Esophagus squamous epithelium (tissue), 5 donors: ENCODE results near the gene INTS2. TPM values are rescaled to one million over a fixed set of nuclear protein-coding genes. Genes with fewer than 3 reads are reported as not detected.
"Not testable (repeated sequence)": the region's sequence is repeated elsewhere in the genome, so short reads cannot be mapped to it uniquely, and the experiment has no call there.

Source experiments
- DNase-seq: peaks from one replicate; lab custom pipeline; 2025; lab: John Stamatoyannopoulos, UW
- H3K27ac ChIP-seq, 4 donors: fragments of 200-600 bp; sonication (generic); one replicate each; pipeline ENCODE4 v1.5.1; 2016 to 2019; ENCODE audit warnings: mild to moderate bottlenecking in 1 of 4
- H3K27me3 ChIP-seq, 4 donors: fragments of 200-600 bp; sonication (generic); 1 replicate in 3 of 4; 2 replicates in 1 of 4; pipeline versions ENCODE4 v1.5.1 to v1.6.0; 2017 to 2021; ENCODE audit warnings: antibody characterized with exemption in 1 of 4
- H3K36me3 ChIP-seq, 3 donors: fragments of 200-600 bp; sonication (generic); one replicate each; pipeline ENCODE4 v1.5.1; 2016 to 2019
- H3K4me1 ChIP-seq, 3 donors: fragments of 200-600 bp; sonication (generic); one replicate each; pipeline ENCODE4 v1.5.1; 2017 to 2019
- H3K4me3 ChIP-seq, 4 donors: fragments of 200-600 bp; sonication (generic); 1 replicate in 3 of 4; 2 replicates in 1 of 4; pipeline ENCODE4 v1.5.1; 2016 to 2019; ENCODE audit warnings: mild to moderate bottlenecking in 2 of 4, moderate library complexity in 1 of 4
- H3K9me3 ChIP-seq, 3 donors: fragments of 200-600 bp; sonication (generic); one replicate each; pipeline ENCODE4 v1.5.1; 2016 to 2019
- POLR2A ChIP-seq, 4 donors: fragments of 450-650 bp; IDR thresholded peaks; one replicate each; pipeline ENCODE4 v1.6.1; 2017; ENCODE audit warnings: antibody characterized with exemption in 4 of 4, mild to moderate bottlenecking in 4 of 4, moderate library complexity in 3 of 4
- WGBS, 2 donors: methylation state at CpG; one replicate each; pipeline ENCODE4 v1.1.5; 2018; 5-methylcytosine and 5-hydroxymethylcytosine counted together
- intact Hi-C: fragments of 100-400 bp; cut with DNase I; formaldehyde crosslinking; loops from one replicate; pipeline ENCODE4 v1.15.0; 2022
- total RNA-seq, 4 donors: library from RNA; depleted of rRNA; stranded (reverse); fragments of >200 nt; gene quantifications; one replicate each; pipeline ENCODE4 v1.1.0, GENCODE V29; 2016
- TF ChIP-seq, protein P1 (sequence below), 6 experiments: fragments of 450-650 bp in 4 of 6; fragments of 200-600 bp in 2 of 6; sonication (generic) in 2 of 6; IDR thresholded peaks; one replicate each; pipeline ENCODE4 v1.5.1; 2016 to 2019; ENCODE audit warnings: antibody characterized with exemption in 6 of 6, mild to moderate bottlenecking in 4 of 6, moderate library complexity in 4 of 6
- donor health status: DM: yes; HTN: yes; CAD: no.

INTS2 gene
- total RNA-seq, 4 donors from 2014 or later, result 7.6 to 11.8 (median 10.7) TPM

DNA sequence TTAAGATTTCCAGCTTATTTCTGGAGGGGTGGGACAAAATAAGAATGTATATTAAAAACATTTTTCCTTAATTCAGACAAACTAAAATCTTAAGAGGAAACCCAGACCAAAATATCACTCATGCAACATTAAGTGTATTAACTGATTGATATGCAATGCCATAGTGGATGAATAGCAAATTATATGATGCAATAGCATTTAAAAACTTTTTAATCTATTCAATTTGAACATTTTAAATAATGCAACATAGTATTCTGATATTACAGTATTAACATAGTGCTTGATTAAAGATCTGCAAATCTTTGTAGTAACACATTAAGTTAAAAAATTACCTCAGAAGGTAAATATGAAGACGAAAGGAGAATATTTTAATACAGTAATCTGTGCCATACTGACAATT is 15.3 kb upstream of the INTS2 start:
- H3K9me3 ChIP-seq, result no peaks in the 10 kb centered on the region
- H3K27ac ChIP-seq, result no peak overlapping the region
- peaks cover 0 to 68% (median 10%) of the 10 kb centered on the region in 3 donors for H3K36me3 ChIP-seq
- H3K27me3 ChIP-seq, result no peaks in the 10 kb centered on the region
- no peak for DNase-seq
- no peaks in the 10 kb centered on the region for H3K4me1 ChIP-seq
- 90 to 94% methylated on average over 1 of the region's 1 CpG for WGBS, 2 donors
- intact Hi-C loops, result no loop called here
- TF ChIP-seq, protein P1, sequence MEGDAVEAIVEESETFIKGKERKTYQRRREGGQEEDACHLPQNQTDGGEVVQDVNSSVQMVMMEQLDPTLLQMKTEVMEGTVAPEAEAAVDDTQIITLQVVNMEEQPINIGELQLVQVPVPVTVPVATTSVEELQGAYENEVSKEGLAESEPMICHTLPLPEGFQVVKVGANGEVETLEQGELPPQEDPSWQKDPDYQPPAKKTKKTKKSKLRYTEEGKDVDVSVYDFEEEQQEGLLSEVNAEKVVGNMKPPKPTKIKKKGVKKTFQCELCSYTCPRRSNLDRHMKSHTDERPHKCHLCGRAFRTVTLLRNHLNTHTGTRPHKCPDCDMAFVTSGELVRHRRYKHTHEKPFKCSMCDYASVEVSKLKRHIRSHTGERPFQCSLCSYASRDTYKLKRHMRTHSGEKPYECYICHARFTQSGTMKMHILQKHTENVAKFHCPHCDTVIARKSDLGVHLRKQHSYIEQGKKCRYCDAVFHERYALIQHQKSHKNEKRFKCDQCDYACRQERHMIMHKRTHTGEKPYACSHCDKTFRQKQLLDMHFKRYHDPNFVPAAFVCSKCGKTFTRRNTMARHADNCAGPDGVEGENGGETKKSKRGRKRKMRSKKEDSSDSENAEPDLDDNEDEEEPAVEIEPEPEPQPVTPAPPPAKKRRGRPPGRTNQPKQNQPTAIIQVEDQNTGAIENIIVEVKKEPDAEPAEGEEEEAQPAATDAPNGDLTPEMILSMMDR (IDR thresholded peaks at IDR 0.05), result no peak
- TF ChIP-seq POLR2A (IDR thresholded peaks at IDR 0.05), result no peak
- H3K4me3 ChIP-seq, result no peak overlapping the region

DNA sequence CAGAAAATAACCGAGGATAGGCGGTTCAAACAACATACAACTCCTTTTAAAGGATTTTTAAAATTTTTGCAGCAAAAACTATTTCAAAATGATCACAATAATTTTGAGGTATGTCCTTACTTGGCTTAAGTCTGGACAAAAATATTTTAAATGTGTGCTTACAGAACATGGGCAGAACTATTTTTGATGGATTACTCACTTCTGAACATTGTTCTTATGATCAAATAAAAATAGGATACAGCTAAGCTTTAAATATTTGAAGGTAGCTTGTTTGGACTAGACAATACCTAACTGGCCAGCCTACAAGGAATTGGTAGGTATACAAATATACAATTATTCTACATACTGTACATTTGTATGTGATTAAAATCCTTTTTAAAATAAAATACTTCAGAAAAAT is 14.3 kb upstream of the INTS2 start:
- intact Hi-C loops, result no loop called here
- Histone ChIP-seq H3K27me3 (no peaks in the 10 kb centered on the region), H3K36me3 (peaks cover 0 to 57% (median 8%) of the 10 kb centered on the region in 3 donors), H3K9me3 (no peaks in the 10 kb centered on the region), H3K4me1 (no peaks in the 10 kb centered on the region), H3K4me3 (no peak overlapping the region), H3K27ac (no peak overlapping the region)
- no peak for DNase-seq
- WGBS, 2 donors, result 84 to 94% methylated on average over 2 of the region's 2 CpGs
- no peak for TF ChIP-seq POLR2A (IDR thresholded peaks at IDR 0.05)
- TF ChIP-seq, protein P1 (IDR thresholded peaks at IDR 0.05), result no peak

DNA sequence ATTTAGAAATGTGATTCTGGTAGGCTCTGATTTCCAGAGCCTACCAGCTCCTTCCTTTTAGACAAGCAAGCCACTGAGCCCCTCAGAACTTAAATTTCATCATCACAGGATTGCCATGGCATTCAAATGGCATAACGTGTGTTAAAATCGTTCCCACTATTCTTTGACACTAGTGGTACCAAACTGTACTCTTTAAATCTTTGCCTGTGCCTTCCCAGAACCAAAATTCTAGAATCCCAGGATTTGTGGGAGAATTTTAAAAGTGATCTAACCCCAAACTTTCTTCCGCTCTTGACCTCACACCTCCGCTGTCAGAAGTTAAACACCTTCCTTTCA is 287 bp upstream of the INTS2 start:
- H3K27me3 ChIP-seq, result no peaks in the 10 kb centered on the region
- peaks cover 6 to 24% (median 8%) of the 10 kb centered on the region in 3 donors for H3K4me1 ChIP-seq
- DNase-seq, result no peak
- intact Hi-C loops, result no loop called here
- TF ChIP-seq POLR2A (IDR thresholded peaks at IDR 0.05), result no peak
- TF ChIP-seq, protein P1 (IDR thresholded peaks at IDR 0.05), result no peak
- peaks cover 0 to 23% (median 12%) of the 10 kb centered on the region in 3 donors for H3K36me3 ChIP-seq
- H3K9me3 ChIP-seq, result no peaks in the 10 kb centered on the region
- H3K4me3 ChIP-seq, result peak overlapping the region; percentile 70 to 83 (median 76)
- 33 to 38% methylated on average over 4 of the region's 4 CpGs for WGBS, 2 donors
- H3K27ac ChIP-seq, result peak overlapping the region; percentile 83 to 93 (median 90)

DNA sequence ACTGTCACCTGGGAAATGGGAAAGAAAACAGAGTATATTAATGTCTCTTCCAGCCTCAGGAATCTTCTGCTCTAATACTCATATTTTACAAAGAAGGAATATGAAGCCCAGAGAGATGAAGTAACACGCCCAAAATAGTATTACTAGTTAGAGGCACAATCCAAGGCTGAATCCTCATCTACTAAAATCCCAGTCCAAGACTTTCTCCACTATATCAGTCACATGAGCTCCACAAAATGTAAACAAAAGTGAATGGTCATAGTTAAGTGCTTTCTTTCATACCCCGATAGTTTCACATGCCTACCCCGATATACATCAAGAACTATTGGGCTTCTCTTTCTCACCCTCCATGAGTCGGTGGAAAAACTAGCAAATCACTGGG is 965 bp downstream of the INTS2 start:
- Histone ChIP-seq H3K27me3 (no peaks in the 10 kb centered on the region), H3K4me3 (peak overlapping the region; percentile 70 to 83 (median 76)), H3K4me1 (peaks cover 6 to 24% (median 8%) of the 10 kb centered on the region in 3 donors), H3K9me3 (no peaks in the 10 kb centered on the region), H3K36me3 (peaks cover 0 to 33% (median 12%) of the 10 kb centered on the region in 3 donors), H3K27ac (peak overlapping the region; percentile 83 to 93 (median 90))
- TF ChIP-seq, protein P1 (IDR thresholded peaks at IDR 0.05), result no peak
- 7 to 12% methylated on average over 4 of the region's 4 CpGs for WGBS, 2 donors
- intact Hi-C loops, result no loop called here
- DNase-seq, result no peak

DNA sequence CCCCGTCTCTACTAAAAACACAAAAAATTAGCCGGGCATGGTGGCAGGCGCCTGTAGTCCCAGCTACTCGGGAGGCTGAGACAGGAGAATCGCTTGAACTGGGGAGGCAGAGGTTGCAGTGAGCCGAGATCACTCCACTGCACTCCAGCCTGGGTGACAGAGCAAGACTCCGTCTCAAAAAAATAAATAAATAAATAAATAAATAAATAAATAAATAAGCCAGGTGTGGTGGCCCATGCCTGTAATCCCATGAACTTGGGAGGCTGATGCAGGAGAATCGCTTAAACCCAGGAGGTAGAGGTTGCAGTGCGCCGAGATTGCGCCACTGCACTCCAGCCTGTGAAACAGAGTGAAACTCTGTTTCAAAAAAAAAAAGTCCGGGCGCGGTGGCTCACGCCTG is 12.6 kb downstream of the INTS2 start:
- H3K27ac ChIP-seq, H3K27me3 ChIP-seq, H3K4me3 ChIP-seq, H3K4me1 ChIP-seq, H3K9me3 ChIP-seq, DNase-seq, intact Hi-C loops: not testable (repeated sequence)
- WGBS, 2 donors, result 91 to 98% methylated on average over 13 to 15 of the region's 15 CpGs
- peaks cover 0 to 95% (median 0%) of the 10 kb centered on the region in 3 donors for H3K36me3 ChIP-seq
